ENCODE results near the gene MRPS14.

MRPS14 gene

GRCh38 chr1:174999216-174999935, 23.8 kb downstream of the MRPS14 start:
- H3K4me3 ChIP-seq (ENCODE audit: extremely low read depth, insufficient read depth, low read length, poor library complexity, severe bottlenecking) = peak overlapping the region; percentile 98
- H3K4me1 ChIP-seq (ENCODE audit: control insufficient read depth, insufficient read depth, low read length, poor library complexity, severe bottlenecking) = peaks cover 9% of the 10 kb centered on the region
- H3K27ac ChIP-seq (ENCODE audit: low read depth, low read length, severe bottlenecking) = peak overlapping the region; percentile 100
- WGBS, 2 experiments (ENCODE audit: insufficient coverage in 2 of 2) = 0% methylated on average over 42 to 50 of the region's 58 CpGs
- peaks cover 4% of the 10 kb centered on the region for H3K36me3 ChIP-seq (ENCODE audit: control insufficient read depth, insufficient read depth, low read length)
- no peaks in the 10 kb centered on the region for H3K9me3 ChIP-seq (ENCODE audit: control insufficient read depth, low read length)

- peaks cover 7% of the 10 kb centered on the region for H3K4me1 ChIP-seq (ENCODE audit: control insufficient read depth, insufficient read depth, low read length, poor library complexity, severe bottlenecking)
- 14 to 22% methylated on average over 12 to 19 of the region's 19 CpGs for WGBS, 2 experiments (ENCODE audit: insufficient coverage in 2 of 2)
Observed at GRCh38 chr1:174998569-174999215, 24.5 kb downstream of the MRPS14 start.

DNA sequence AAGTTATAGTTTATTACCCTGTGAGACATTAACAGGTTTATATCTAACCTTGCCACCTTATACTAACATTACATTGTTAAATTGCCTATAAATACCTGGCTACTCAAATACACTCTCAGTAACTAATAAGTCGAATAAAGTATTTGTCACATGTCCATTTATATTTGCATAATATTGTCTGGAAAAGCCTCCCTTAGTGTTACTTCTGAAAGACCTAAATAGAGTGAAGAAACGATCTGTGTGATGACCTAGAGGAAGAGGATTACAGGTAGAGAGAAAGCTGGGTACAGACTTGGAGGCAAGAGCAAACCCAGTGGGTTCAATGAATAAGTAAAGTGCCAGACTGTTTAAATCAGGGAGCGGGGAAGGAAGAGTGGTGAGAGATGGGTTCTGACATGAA, 26.2 kb downstream of the MRPS14 start:
- H3K4me1 ChIP-seq (ENCODE audit: control insufficient read depth, insufficient read depth, low read length, poor library complexity, severe bottlenecking) = peaks cover 3% of the 10 kb centered on the region
- no peaks in the 10 kb centered on the region for H3K9me3 ChIP-seq (ENCODE audit: control insufficient read depth, low read length)
- H3K27ac ChIP-seq (ENCODE audit: low read depth, low read length, severe bottlenecking) = no peak overlapping the region
- 88 to 95% methylated on average over 1 to 2 of the region's 3 CpGs for WGBS, 2 experiments (ENCODE audit: insufficient coverage in 2 of 2)
- H3K36me3 ChIP-seq (ENCODE audit: control insufficient read depth, insufficient read depth, low read length) = peaks cover 3% of the 10 kb centered on the region
- H3K4me3 ChIP-seq (ENCODE audit: extremely low read depth, insufficient read depth, low read length, poor library complexity, severe bottlenecking) = no peak overlapping the region

More at GRCh38 chr1:174998569-174999215, 24.5 kb downstream of the MRPS14 start:
- Histone ChIP-seq H3K9me3 (ENCODE audit: control insufficient read depth, low read length) (no peaks in the 10 kb centered on the region), H3K27ac (ENCODE audit: low read depth, low read length, severe bottlenecking) (peak overlapping the region; percentile 100), H3K36me3 (ENCODE audit: control insufficient read depth, insufficient read depth, low read length) (peaks cover 3% of the 10 kb centered on the region), H3K4me3 (ENCODE audit: extremely low read depth, insufficient read depth, low read length, poor library complexity, severe bottlenecking) (peak overlapping the region; percentile 98)

- no peaks in the 10 kb centered on the region for H3K9me3 ChIP-seq (ENCODE audit: control insufficient read depth, low read length)
- no peak overlapping the region for H3K4me3 ChIP-seq (ENCODE audit: extremely low read depth, insufficient read depth, low read length, poor library complexity, severe bottlenecking)
- peaks cover under 1% of the 10 kb centered on the region for H3K4me1 ChIP-seq (ENCODE audit: control insufficient read depth, insufficient read depth, low read length, poor library complexity, severe bottlenecking)
- no peak overlapping the region for H3K27ac ChIP-seq (ENCODE audit: low read depth, low read length, severe bottlenecking)
- WGBS, 2 experiments (ENCODE audit: insufficient coverage in 2 of 2) = no CpG with 5 or more reads among the region's 1 CpG
- peaks cover 1% of the 10 kb centered on the region for H3K36me3 ChIP-seq (ENCODE audit: control insufficient read depth, insufficient read depth, low read length)
Observed at GRCh38 chr1:174996476-174996875, 26.7 kb downstream of the MRPS14 start.

DNA sequence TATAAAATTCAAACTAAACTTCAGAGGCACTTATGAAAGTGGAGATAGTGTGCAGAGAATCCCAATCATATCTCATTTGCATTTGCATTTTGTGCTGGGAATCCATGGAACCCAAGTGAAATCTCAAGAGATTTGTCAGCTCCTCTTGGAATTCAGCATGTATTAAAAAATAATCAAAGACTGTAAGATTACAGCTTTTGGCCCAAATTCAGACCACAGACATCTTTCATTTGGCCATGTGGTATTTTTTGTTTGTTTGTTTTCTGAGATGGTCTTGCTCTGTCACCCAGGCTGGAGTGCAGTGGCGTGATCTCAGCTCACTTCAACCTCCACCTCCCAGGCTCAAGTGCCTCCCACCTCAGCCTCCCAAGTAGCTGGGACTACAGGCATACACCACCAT, 27.3 kb downstream of the MRPS14 start:
- Histone ChIP-seq H3K9me3 (ENCODE audit: control insufficient read depth, low read length) (no peaks in the 10 kb centered on the region), H3K4me3 (ENCODE audit: extremely low read depth, insufficient read depth, low read length, poor library complexity, severe bottlenecking) (no peak overlapping the region), H3K4me1 (ENCODE audit: control insufficient read depth, insufficient read depth, low read length, poor library complexity, severe bottlenecking) (no peaks in the 10 kb centered on the region), H3K36me3 (ENCODE audit: control insufficient read depth, insufficient read depth, low read length) (no peaks in the 10 kb centered on the region), H3K27ac (ENCODE audit: low read depth, low read length, severe bottlenecking) (no peak overlapping the region)
- 91% methylated on average over 1 of the region's 1 CpG; no CpG with 5 or more reads in 1 of the 2 experiments for WGBS, 2 experiments (ENCODE audit: insufficient coverage in 2 of 2)

DNA sequence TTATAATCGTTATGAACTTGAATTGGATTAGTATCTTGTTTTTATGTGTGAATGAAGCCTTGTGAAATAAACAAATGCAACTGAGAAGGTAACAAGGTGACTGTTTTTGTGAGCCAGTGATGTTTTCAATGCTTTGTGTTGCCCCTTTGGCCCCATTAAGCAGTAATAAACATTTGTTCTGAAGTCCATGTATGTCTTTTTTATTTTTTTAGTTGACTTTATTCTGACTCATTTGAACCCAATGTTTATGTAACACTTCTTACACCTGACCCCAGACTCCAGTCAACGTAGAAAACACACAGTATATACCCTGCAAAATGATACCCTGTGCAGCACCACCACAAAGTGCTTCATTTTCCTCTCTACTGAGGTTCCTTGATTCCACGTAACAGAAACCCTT, 28.1 kb downstream of the MRPS14 start:
- no peak overlapping the region for H3K4me3 ChIP-seq (ENCODE audit: extremely low read depth, insufficient read depth, low read length, poor library complexity, severe bottlenecking)

GRCh38 chr1:174991473-174991872, 31.8 kb downstream of the MRPS14 start:
- Histone ChIP-seq H3K36me3 (ENCODE audit: control insufficient read depth, insufficient read depth, low read length) (no peaks in the 10 kb centered on the region), H3K27ac (ENCODE audit: low read depth, low read length, severe bottlenecking) (no peak overlapping the region), H3K4me3 (ENCODE audit: extremely low read depth, insufficient read depth, low read length, poor library complexity, severe bottlenecking) (no peak overlapping the region), H3K9me3 (ENCODE audit: control insufficient read depth, low read length) (no peaks in the 10 kb centered on the region), H3K4me1 (ENCODE audit: control insufficient read depth, insufficient read depth, low read length, poor library complexity, severe bottlenecking) (no peaks in the 10 kb centered on the region)
- 83 to 100% methylated on average over 1 of the region's 1 CpG for WGBS, 2 experiments (ENCODE audit: insufficient coverage in 2 of 2)

More for the DNA sequence above, 28.1 kb downstream of the MRPS14 start:
- H3K9me3 ChIP-seq (ENCODE audit: control insufficient read depth, low read length) = no peaks in the 10 kb centered on the region
- 100% methylated on average over 1 of the region's 3 CpGs; no CpG with 5 or more reads in 1 of the 2 experiments for WGBS, 2 experiments (ENCODE audit: insufficient coverage in 2 of 2)
- no peaks in the 10 kb centered on the region for H3K4me1 ChIP-seq (ENCODE audit: control insufficient read depth, insufficient read depth, low read length, poor library complexity, severe bottlenecking)
- no peak overlapping the region for H3K27ac ChIP-seq (ENCODE audit: low read depth, low read length, severe bottlenecking)
- H3K36me3 ChIP-seq (ENCODE audit: control insufficient read depth, insufficient read depth, low read length) = no peaks in the 10 kb centered on the region

- Histone ChIP-seq H3K36me3 (ENCODE audit: control insufficient read depth, insufficient read depth, low read length) (no peaks in the 10 kb centered on the region), H3K4me3 (ENCODE audit: extremely low read depth, insufficient read depth, low read length, poor library complexity, severe bottlenecking) (no peak overlapping the region), H3K27ac (ENCODE audit: low read depth, low read length, severe bottlenecking) (no peak overlapping the region), H3K9me3 (ENCODE audit: control insufficient read depth, low read length) (no peaks in the 10 kb centered on the region), H3K4me1 (ENCODE audit: control insufficient read depth, insufficient read depth, low read length, poor library complexity, severe bottlenecking) (no peaks in the 10 kb centered on the region)
- WGBS, 2 experiments (ENCODE audit: insufficient coverage in 2 of 2) = 97% methylated on average over 5 of the region's 6 CpGs; no CpG with 5 or more reads in 1 of the 2 experiments
Observed at GRCh38 chr1:174990382-174990999, 32.7 kb downstream of the MRPS14 start.

DNA sequence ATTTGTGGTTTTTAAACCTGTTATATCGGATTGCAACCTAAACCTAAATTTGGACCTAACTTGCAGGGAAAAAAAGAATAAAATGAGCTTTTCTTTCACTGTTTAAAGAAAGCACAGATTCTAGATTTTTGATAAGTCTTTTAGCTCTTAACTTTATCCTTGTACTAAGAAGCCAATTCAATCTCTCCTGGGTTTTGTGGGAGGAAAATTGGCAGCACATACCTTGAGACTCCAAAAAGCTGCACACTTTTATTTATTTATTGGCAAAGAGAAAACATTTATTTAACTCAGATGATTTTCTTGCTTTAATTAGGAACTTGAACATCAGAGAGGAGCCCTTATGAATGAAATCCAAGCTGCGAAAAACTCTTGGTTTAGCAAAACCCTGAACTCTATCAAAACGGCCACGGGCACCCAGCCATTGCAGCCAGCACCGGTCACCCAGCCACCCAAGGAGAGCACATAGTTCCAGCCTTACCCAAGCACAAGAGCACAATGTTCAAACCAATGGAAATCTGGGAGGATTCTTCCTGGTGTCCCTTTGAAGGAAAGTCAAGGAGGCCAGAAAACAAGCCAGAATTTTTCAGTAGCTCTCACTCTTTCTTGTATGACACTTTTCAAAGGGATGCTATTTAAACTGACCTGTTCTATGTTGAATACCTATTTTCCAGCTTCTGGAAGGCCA, 33.5 kb downstream of the MRPS14 start:
- Histone ChIP-seq H3K4me1 (ENCODE audit: control insufficient read depth, insufficient read depth, low read length, poor library complexity, severe bottlenecking) (no peaks in the 10 kb centered on the region), H3K27ac (ENCODE audit: low read depth, low read length, severe bottlenecking) (no peak overlapping the region), H3K36me3 (ENCODE audit: control insufficient read depth, insufficient read depth, low read length) (no peaks in the 10 kb centered on the region), H3K4me3 (ENCODE audit: extremely low read depth, insufficient read depth, low read length, poor library complexity, severe bottlenecking) (no peak overlapping the region), H3K9me3 (ENCODE audit: control insufficient read depth, low read length) (no peaks in the 10 kb centered on the region)
- 90 to 100% methylated on average over 1 to 5 of the region's 5 CpGs for WGBS, 2 experiments (ENCODE audit: insufficient coverage in 2 of 2)

GRCh38 chr1:174988986-174989385, 34.2 kb downstream of the MRPS14 start:
- H3K9me3 ChIP-seq (ENCODE audit: control insufficient read depth, low read length) = no peaks in the 10 kb centered on the region
- no peak overlapping the region for H3K4me3 ChIP-seq (ENCODE audit: extremely low read depth, insufficient read depth, low read length, poor library complexity, severe bottlenecking)
- no peak overlapping the region for H3K27ac ChIP-seq (ENCODE audit: low read depth, low read length, severe bottlenecking)
- WGBS, 2 experiments (ENCODE audit: insufficient coverage in 2 of 2) = 100% methylated on average over 2 of the region's 3 CpGs
- H3K4me1 ChIP-seq (ENCODE audit: control insufficient read depth, insufficient read depth, low read length, poor library complexity, severe bottlenecking) = no peaks in the 10 kb centered on the region
- H3K36me3 ChIP-seq (ENCODE audit: control insufficient read depth, insufficient read depth, low read length) = no peaks in the 10 kb centered on the region

Measured in mesodermal cell (in vitro differentiated cells).